GM12865 (cell line): ENCODE measurements around the gene HOXB8.

Source experiments
- DNase-seq: peaks from one replicate; pipeline ENCODE4 v3.0.0; 2010; ENCODE audit warnings: low read depth
- H3K4me3 ChIP-seq: 2 replicates; pipeline ENCODE4 v1.5.1; 2011; ENCODE audit warnings: mild to moderate bottlenecking, low read depth, low read length, control low read depth
- TF ChIP-seq, protein P1 (sequence below): IDR thresholded peaks from 2 replicates; pipeline ENCODE4 v1.5.1; 2011; ENCODE audit warnings: low read length, control low read depth, low read depth, inconsistent platforms; ENCODE audit not compliant: insufficient read depth; ENCODE audit errors: missing control alignments

The HOXB8 gene

GRCh38 chr17:48571024-48571818, 43.9 kb downstream of the HOXB8 start:
- no peak for DNase-seq
- TF ChIP-seq, protein P1, sequence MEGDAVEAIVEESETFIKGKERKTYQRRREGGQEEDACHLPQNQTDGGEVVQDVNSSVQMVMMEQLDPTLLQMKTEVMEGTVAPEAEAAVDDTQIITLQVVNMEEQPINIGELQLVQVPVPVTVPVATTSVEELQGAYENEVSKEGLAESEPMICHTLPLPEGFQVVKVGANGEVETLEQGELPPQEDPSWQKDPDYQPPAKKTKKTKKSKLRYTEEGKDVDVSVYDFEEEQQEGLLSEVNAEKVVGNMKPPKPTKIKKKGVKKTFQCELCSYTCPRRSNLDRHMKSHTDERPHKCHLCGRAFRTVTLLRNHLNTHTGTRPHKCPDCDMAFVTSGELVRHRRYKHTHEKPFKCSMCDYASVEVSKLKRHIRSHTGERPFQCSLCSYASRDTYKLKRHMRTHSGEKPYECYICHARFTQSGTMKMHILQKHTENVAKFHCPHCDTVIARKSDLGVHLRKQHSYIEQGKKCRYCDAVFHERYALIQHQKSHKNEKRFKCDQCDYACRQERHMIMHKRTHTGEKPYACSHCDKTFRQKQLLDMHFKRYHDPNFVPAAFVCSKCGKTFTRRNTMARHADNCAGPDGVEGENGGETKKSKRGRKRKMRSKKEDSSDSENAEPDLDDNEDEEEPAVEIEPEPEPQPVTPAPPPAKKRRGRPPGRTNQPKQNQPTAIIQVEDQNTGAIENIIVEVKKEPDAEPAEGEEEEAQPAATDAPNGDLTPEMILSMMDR = no peak
- no peak overlapping the region for H3K4me3 ChIP-seq

DNA sequence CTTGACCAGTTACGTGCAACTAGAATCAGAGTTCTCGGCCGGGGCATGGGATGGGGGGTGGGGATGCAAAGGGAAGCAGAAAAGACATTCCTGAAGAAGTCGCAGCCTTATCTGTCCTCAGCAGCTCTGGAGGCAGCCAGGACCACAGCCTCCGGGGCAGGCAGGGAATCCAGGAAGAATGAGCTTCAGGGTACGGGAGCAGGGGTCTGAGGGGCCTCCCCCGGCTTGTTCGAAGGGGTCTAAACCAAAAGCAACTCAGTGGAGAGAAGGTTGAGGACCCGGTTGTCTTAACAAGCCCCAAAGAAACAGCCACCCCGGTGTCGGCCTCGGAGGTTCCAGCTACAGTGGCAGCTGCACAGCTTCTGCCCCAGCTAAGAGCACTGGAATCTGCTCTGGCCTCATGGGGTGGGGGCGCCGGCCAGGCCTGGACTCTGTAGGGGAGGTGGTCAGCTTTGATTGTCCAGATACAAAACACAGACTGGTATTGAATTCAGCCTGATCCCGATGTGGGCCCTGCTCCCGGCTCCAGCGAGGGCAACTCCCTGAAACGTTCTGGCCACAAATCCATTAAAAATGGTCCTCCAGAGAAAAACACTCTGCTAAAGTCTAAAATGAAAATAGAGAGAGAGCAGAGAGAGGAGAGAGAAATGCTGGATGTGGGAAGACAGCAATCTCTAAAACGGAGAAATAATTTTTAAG, 44.6 kb downstream of the HOXB8 start:
- TF ChIP-seq, protein P1 = no peak
- no peak for DNase-seq
- H3K4me3 ChIP-seq = no peak overlapping the region

GRCh38 chr17:48569674-48570324, 45.3 kb downstream of the HOXB8 start:
- no peak overlapping the region for H3K4me3 ChIP-seq
- no peak for DNase-seq

GRCh38 chr17:48569240-48569582, 45.9 kb downstream of the HOXB8 start:
- TF ChIP-seq, protein P1 = no peak
- no peak for DNase-seq
- H3K4me3 ChIP-seq = no peak overlapping the region

More at GRCh38 chr17:48569674-48570324, 45.3 kb downstream of the HOXB8 start:
- TF ChIP-seq, protein P1 = no peak

DNA sequence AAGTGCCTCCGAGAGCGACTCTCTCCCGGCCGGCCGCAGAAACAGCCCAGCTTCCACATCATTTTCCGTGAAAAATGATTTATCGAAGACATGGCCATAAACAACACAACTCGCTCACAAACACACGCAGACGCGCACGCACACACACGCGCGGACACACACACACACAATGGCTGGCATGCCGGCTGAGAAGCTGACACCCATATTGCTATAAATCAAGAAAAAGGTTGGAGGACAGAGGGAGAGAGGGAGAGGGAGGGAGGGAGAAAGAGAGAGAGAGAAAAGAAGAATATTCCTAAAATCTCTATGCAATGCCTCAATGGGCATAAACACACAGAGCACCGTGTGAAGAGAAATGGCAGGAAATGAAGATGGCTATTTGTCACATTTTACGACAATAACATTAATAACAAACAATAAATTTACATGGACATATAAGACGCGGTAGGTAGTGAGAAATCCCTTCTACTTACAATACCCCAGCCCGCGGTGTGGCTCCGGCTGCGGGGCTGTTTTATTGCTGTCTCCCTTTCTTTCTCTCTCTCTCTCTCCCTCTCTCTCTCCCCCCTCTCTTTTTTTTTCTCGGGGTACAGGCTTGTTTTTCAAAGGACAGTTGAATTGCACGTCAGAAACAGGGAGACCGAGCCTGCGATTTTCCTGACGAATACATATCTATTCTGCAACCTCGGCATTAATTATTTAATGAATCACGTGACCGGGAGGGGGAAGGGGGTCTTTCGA, 46.4 kb downstream of the HOXB8 start:
- no peak overlapping the region for H3K4me3 ChIP-seq
- TF ChIP-seq, protein P1 = no peak

GRCh38 chr17:48567646-48568354, 47.3 kb downstream of the HOXB8 start:
- no peak for DNase-seq
- H3K4me3 ChIP-seq = no peak overlapping the region
- TF ChIP-seq, protein P1 = no peak

More for the DNA sequence above, 46.4 kb downstream of the HOXB8 start:
- no peak for DNase-seq
